GM12878 (cell line): ENCODE measurements around the gene TMTC1. TPM values are rescaled to one million over a fixed set of nuclear protein-coding genes. Genes with fewer than 3 reads are reported as not detected.

ENCODE experiments used
- BACH1 ChIP-seq: fragments of 450-650 bp; IDR thresholded peaks from 2 replicates; pipeline ENCODE4 v1.6.1; 2017; ENCODE audit warnings: mild to moderate bottlenecking, borderline replicate concordance
- CTCF ChIP-seq, 3 experiments: IDR thresholded peaks in 2 of 3; conservative IDR thresholded peaks in 1 of 3; 2 replicates each; pipeline ENCODE4 v1.5.1; 2011; ENCODE audit warnings: low read depth in 3 of 3, low read length in 3 of 3, mild to moderate bottlenecking in 3 of 3, control low read depth in 2 of 3, moderate library complexity in 2 of 3, inconsistent platforms in 1 of 3, mixed read lengths in 1 of 3; ENCODE audit not compliant: control insufficient read depth in 2 of 3, insufficient read depth in 1 of 3; ENCODE audit errors: extremely low read depth in 1 of 3
- KDM1A ChIP-seq: fragments of 200-600 bp; sonication (generic); IDR thresholded peaks from 2 replicates; pipeline ENCODE4 v1.6.1; 2016; ENCODE audit warnings: borderline replicate concordance
- KLF5 ChIP-seq: fragments of 450-650 bp; IDR thresholded peaks from 2 replicates; pipeline ENCODE4 v1.6.1; 2014; ENCODE audit warnings: mild to moderate bottlenecking; ENCODE audit not compliant: partially characterized antibody
- POU2F2 ChIP-seq: IDR thresholded peaks from 3 replicates; pipeline ENCODE4 v1.6.1; 2011; ENCODE audit warnings: low read depth, mild to moderate bottlenecking, low read length, borderline replicate concordance
- SREBF1 ChIP-seq: IDR thresholded peaks from 2 replicates; pipeline ENCODE4 v1.6.1; 2012; ENCODE audit warnings: mild to moderate bottlenecking, low read length
- ZNF687 ChIP-seq: fragments of 450-650 bp; IDR thresholded peaks from 2 replicates; pipeline ENCODE4 v1.6.1; 2017; ENCODE audit warnings: mild to moderate bottlenecking, moderate library complexity
- polyA plus RNA-seq, 11 experiments: library from polyadenylated mRNA; depleted of rRNA in 4 of 11; unstranded in 6 of 11; stranded (reverse) in 5 of 11; fragments of >200 nt; fragmentation: Nextera tagmentation in 4 of 11; fragmentation: Illumina TruSeq in 1 of 11; extraction: Ambion mirVana in 4 of 11; extraction: Trizol in 1 of 11; gene quantifications; 1 replicate in 1 of 11; 2 replicates in 10 of 11; pipeline versions ENCODE4 v1.2.1 to v1.2.3, GENCODE V29; 2011 to 2016; ENCODE audit warnings: inconsistent platforms in 2 of 11, missing spikeins in 2 of 11, low read depth in 1 of 11
- total RNA-seq, 4 experiments: library from RNA; depleted of rRNA in 3 of 4; stranded (reverse); fragments of >200 nt in 3 of 4; fragmentation: Illumina TruSeq in 1 of 4; extraction: Trizol in 1 of 4; gene quantifications; 2 replicates each; pipeline versions ENCODE4 v1.2.1 to v1.2.3, GENCODE V29; 2013 to 2021

TMTC1 gene
- total and polyA plus RNA-seq, 10 of the 15 experiments (the other 5 are each of a cell fraction or from before 2014, with no cell fraction given) = 0.10 to 20.9 (median 0.57) TPM

- no peak for TF ChIP-seq ZNF687
- no peak for TF ChIP-seq KDM1A
- no peak for TF ChIP-seq CTCF (IDR thresholded peaks at IDR 0.05 in 2 of 3, conservative IDR thresholded peaks at IDR 0.05 in 1 of 3; ENCODE audit: control insufficient read depth in 2 of 3, extremely low read depth in 1 of 3, insufficient read depth in 1 of 3, low read depth in 3 of 3, low read length in 3 of 3)
- no peak for TF ChIP-seq BACH1
- TF ChIP-seq KLF5 = no peak
- TF ChIP-seq SREBF1 = no peak
- no peak for TF ChIP-seq POU2F2
These were observed 286.2 kb downstream of the TMTC1 start, which contains the start of gene OVCH1 (continued) for GRCh38 chr12:29497588-29497987.
